Heart left ventricle (tissue), 16 donors: ENCODE data around the gene CDAN1. TPM values are rescaled to one million over a fixed set of nuclear protein-coding genes. Genes with fewer than 3 reads are reported as not detected.
A peak's percentile ranks its signal among the peaks of the same experiment; 100 is the strongest.

Experiments
- ATAC-seq, 4 donors: fragments of 200-7000 bp; cut with Tn5 transposase; one replicate each; pipeline ENCODE4 v1.9.1; 2020 to 2022; ENCODE audit warnings: moderate library complexity in 4 of 4, mild to moderate bottlenecking in 3 of 4, moderate number of reproducible peaks in 1 of 4
- DNase-seq, 5 donors: peaks; one replicate each; pipeline ENCODE4 v3.0.0-alpha.2; 2020
- H3K27ac ChIP-seq, 12 donors: fragments of 200-600 bp; sonication (generic) in 4 of 12; one replicate each; pipeline versions ENCODE4 v1.5.0 to v1.8.0; 2016 to 2022; ENCODE audit warnings: mild to moderate bottlenecking in 2 of 12
- H3K27me3 ChIP-seq, 9 donors: fragments of 200-600 bp; sonication (generic) in 2 of 9; one replicate each; pipeline versions ENCODE4 v1.5.1 to v1.8.0; 2016 to 2022; ENCODE audit warnings: mild to moderate bottlenecking in 3 of 9
- H3K36me3 ChIP-seq, 9 donors: fragments of 200-600 bp; sonication (generic) in 2 of 9; one replicate each; pipeline versions ENCODE4 v1.5.0 to v1.8.0; 2018 to 2022; ENCODE audit warnings: mild to moderate bottlenecking in 2 of 9
- H3K4me1 ChIP-seq, 12 donors: fragments of 200-600 bp; sonication (generic) in 4 of 12; one replicate each; pipeline versions ENCODE4 v1.5.0 to v1.8.0; 2016 to 2022; ENCODE audit warnings: mild to moderate bottlenecking in 3 of 12
- H3K4me3 ChIP-seq, 12 donors: fragments of 200-600 bp; sonication (generic) in 4 of 12; one replicate each; pipeline versions ENCODE4 v1.5.0 to v1.8.0; 2017 to 2022; ENCODE audit warnings: mild to moderate bottlenecking in 9 of 12, moderate library complexity in 4 of 12
- H3K9me3 ChIP-seq, 12 donors: fragments of 200-600 bp; sonication (generic) in 4 of 12; one replicate each; pipeline versions ENCODE4 v1.5.0 to v1.8.0; 2016 to 2022; ENCODE audit warnings: mild to moderate bottlenecking in 1 of 12
- POLR2A ChIP-seq, 2 donors: fragments of 450-650 bp; IDR thresholded peaks; one replicate each; pipeline ENCODE4 v1.6.1; 2017; ENCODE audit warnings: antibody characterized with exemption in 2 of 2, mild to moderate bottlenecking in 2 of 2, moderate library complexity in 2 of 2
- WGBS, 4 donors: extraction: QIAGEN DNeasy Blood & Tissue Kit in 2 of 4; methylation state at CpG; one replicate each; pipeline versions ENCODE4 v1.1.5 to v1.1.7; 2013 to 2018; 5-methylcytosine and 5-hydroxymethylcytosine counted together
- intact Hi-C, 10 donors: fragments of 100-400 bp; cut with DNase I; formaldehyde crosslinking; loops; one replicate each; pipeline versions ENCODE4 v1.11.1 to v1.14.2; 2022
- polyA plus RNA-seq, 2 donors: library from polyadenylated mRNA; stranded (reverse); fragments of 200-250 nt; gene quantifications; one replicate each; pipeline ENCODE4 v1.2.3, GENCODE V29; 2013
- total RNA-seq, 9 donors: library from RNA; depleted of rRNA in 2 of 9; stranded (reverse); fragments of >200 nt in 2 of 9; fragmentation: NEBNext Ultra II Directional in 3 of 9; extraction: Animal tissue kit (Norgen Biotek cat#: 25700) in 3 of 9; gene quantifications; one replicate each; pipeline versions ENCODE4 v1.1.0 to v1.2.4, GENCODE V29; 2016 to 2023
- TF ChIP-seq, protein P1 (sequence below), 12 donors: fragments of 200-600 bp; sonication (generic) in 4 of 12; IDR thresholded peaks; one replicate each; pipeline versions ENCODE4 v1.5.0 to v1.8.0; 2018 to 2022; ENCODE audit warnings: antibody characterized with exemption in 12 of 12, mild to moderate bottlenecking in 5 of 12
- donor health status: ischemic (EF 13 %, LVEDD 7.1; RV severe dilation, severe dysfunction).
- donor health status: healthy with polysubstance abuse.
- donor health status: DM: no; HTN: yes; CAD: no.
- donor health status: DM: no; HTN: no; CAD: no.
- donor health status: ischemic (EF 25% LVEDD 6.9; RV normal size, moderate dysfunction).
- donor health status: ischemic (EF 25% LVEDD 5.7; RV mildly dilated, moderate dysfunction).
- donor health status: healthy.
- donor health status: DM: yes; HTN: yes; CAD: no.
- donor health status: ischemic (EF 35%, LVEDD 5.7; RV mildly dilated, moderate dysfunction).
- donor health status: nonischemic (EF 11% LVEDD 7.7; RV severe dilation, severe dysfunction).
- donor health status: DM: yes; HTN: yes; CAD: no.
- donor health status: PGD.
- donor health status: ischemic (EF 29% LVEDD 5.4; RV normal size, mild dysfunction).
- donor health status: nonischemic (EF 23%, LVEDD 6.1; RV moderate dilation, normal function).

The CDAN1 gene
- total and polyA plus RNA-seq, 11 donors = 4.3 to 6.9 (median 5.6) TPM

DNA sequence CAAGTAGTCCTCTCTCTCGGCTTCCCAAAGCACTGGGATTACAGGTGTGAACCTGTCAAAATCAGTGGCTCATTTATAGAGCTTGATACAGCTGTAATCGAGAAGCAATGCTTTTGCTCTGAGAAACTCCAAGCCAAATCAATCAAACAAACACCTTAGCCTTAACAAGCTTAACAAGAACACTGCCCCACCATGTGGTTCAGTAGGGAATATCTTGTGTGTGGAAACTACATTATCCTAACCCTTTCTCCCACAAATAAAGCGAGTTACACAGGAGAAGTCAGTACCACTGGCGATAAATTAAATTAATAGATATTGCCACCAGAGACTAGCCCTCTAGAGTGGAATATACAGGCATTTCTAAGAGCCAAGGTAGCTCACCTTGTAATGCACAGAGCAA, 13.9 kb downstream of the CDAN1 start:
- intact Hi-C loops = no loop called here
- Histone ChIP-seq H3K9me3 (no peaks in the 10 kb centered on the region), H3K4me3 (no peak overlapping the region), H3K36me3 (peaks cover 0 to 100% (median 95%) of the 10 kb centered on the region in 9 donors), H3K27me3 (no peaks in the 10 kb centered on the region), H3K27ac (no peak overlapping the region), H3K4me1 (no peaks in the 10 kb centered on the region)
- DNase-seq = no peak
- TF ChIP-seq POLR2A (IDR thresholded peaks at IDR 0.05) = no peak
- TF ChIP-seq, protein P1, sequence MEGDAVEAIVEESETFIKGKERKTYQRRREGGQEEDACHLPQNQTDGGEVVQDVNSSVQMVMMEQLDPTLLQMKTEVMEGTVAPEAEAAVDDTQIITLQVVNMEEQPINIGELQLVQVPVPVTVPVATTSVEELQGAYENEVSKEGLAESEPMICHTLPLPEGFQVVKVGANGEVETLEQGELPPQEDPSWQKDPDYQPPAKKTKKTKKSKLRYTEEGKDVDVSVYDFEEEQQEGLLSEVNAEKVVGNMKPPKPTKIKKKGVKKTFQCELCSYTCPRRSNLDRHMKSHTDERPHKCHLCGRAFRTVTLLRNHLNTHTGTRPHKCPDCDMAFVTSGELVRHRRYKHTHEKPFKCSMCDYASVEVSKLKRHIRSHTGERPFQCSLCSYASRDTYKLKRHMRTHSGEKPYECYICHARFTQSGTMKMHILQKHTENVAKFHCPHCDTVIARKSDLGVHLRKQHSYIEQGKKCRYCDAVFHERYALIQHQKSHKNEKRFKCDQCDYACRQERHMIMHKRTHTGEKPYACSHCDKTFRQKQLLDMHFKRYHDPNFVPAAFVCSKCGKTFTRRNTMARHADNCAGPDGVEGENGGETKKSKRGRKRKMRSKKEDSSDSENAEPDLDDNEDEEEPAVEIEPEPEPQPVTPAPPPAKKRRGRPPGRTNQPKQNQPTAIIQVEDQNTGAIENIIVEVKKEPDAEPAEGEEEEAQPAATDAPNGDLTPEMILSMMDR (IDR thresholded peaks at IDR 0.05) = no peak
- 90 to 96% (median 93%) methylated on average over 4 of the region's 4 CpGs for WGBS, 4 donors
- ATAC-seq = no peak

DNA sequence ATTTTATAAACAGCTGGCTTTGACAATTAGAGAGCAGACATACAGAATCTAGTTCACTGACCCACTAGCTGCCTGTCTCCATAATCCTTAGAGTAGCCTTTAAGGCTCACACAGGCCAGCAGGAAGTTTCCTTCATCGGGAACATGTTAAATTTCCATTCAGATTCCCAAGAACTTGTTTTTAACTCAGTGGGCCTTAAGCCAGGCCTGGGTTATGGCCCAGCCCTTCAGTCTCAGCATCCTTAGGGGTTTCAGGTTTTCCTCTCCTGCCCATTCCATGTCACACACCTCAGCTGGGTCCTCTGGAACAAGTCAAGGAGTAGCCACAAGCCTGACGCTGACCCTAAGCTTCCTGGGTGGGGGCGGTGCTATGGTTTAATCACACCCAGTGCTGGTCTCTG, 15.0 kb downstream of the CDAN1 start:
- no peak overlapping the region for H3K4me3 ChIP-seq
- TF ChIP-seq, protein P1 (IDR thresholded peaks at IDR 0.05) = no peak
- TF ChIP-seq POLR2A (IDR thresholded peaks at IDR 0.05) = no peak
- no peak for DNase-seq
- no peak for ATAC-seq
- H3K36me3 ChIP-seq = peaks cover 0 to 100% (median 88%) of the 10 kb centered on the region in 9 donors
- peak overlapping the region in 1 of 12 donors; percentile 43 for H3K27ac ChIP-seq
- intact Hi-C loops = no loop called here
- WGBS, 4 donors = 61 to 81% (median 73%) methylated on average over 3 of the region's 3 CpGs
- no peaks in the 10 kb centered on the region for H3K9me3 ChIP-seq
- no peaks in the 10 kb centered on the region for H3K4me1 ChIP-seq
- H3K27me3 ChIP-seq = no peaks in the 10 kb centered on the region

DNA sequence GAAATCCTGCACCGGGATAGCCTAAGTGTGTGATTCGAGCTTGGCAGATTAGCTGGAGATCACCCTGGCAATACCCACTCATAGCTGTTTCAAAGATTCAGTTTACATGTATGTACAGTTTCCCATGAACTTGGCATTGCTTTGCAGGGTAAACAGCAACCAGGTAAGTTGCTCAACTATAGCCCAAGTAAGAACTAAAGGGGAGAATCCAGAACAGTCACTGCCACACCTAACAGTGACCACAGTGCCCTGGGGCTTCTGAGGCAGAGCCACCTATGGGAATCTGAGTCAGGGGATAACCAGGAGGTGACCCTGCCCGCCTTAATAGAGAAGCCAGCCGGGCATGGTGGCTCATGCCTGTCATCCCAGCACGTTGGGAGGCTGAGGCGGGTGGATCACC, 15.9 kb downstream of the CDAN1 start:
- Histone ChIP-seq H3K4me3 (no peak overlapping the region), H3K27ac (no peak overlapping the region), H3K36me3 (peaks cover 0 to 97% (median 79%) of the 10 kb centered on the region in 9 donors), H3K27me3 (no peaks in the 10 kb centered on the region), H3K4me1 (no peaks in the 10 kb centered on the region), H3K9me3 (no peaks in the 10 kb centered on the region)
- 79 to 87% (median 81%) methylated on average over 6 of the region's 6 CpGs for WGBS, 4 donors
- TF ChIP-seq POLR2A (IDR thresholded peaks at IDR 0.05) = no peak
- TF ChIP-seq, protein P1 (IDR thresholded peaks at IDR 0.05) = no peak
- ATAC-seq (no peak), DNase-seq (no peak)
- intact Hi-C loops = no loop called here

DNA sequence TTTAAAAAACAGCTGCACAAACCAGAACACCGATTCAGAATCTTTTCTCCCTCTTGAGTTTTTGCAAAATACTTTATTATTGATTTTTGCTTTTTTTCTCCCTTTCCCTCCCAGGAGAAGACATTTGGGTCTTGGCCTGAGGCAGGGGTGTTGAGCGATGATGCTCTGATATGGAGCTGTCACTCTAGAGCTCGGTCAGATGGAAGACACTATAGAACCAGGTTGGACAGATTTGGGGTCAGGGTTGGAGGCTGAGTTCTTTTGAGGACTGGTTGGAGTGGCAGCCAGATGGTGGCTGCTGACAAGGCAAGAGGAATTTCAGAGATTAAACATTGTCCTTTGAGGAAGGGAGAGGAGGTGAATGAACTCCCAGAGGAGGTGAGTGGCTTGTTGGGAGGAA, 16.9 kb downstream of the CDAN1 start:
- peaks cover 0 to 88% (median 70%) of the 10 kb centered on the region in 9 donors for H3K36me3 ChIP-seq
- no peak overlapping the region for H3K27ac ChIP-seq
- ATAC-seq = no peak
- no peak overlapping the region for H3K4me3 ChIP-seq
- TF ChIP-seq, protein P1 (IDR thresholded peaks at IDR 0.05) = no peak
- TF ChIP-seq POLR2A (IDR thresholded peaks at IDR 0.05) = no peak
- no peaks in the 10 kb centered on the region for H3K27me3 ChIP-seq
- no peaks in the 10 kb centered on the region for H3K9me3 ChIP-seq
- no peak for DNase-seq
- H3K4me1 ChIP-seq = no peaks in the 10 kb centered on the region
- intact Hi-C loops = no loop called here
- WGBS, 4 donors = 88 to 92% (median 90%) methylated on average over 3 of the region's 3 CpGs
